Stimulated activated CD4-positive, alpha-beta T cell treated with anti-CD3 and anti-CD28 coated beads, Interleukin-15, amount 100 ng/mL, for 24 hours (primary cell): ENCODE data around the gene CARMIL1.
"Not testable (repeated sequence)": the region's sequence is repeated elsewhere in the genome, so short reads cannot be mapped to it uniquely, and the experiment has no call there.

Source experiments
- DNase-seq: peaks from one replicate; pipeline ENCODE4 v3.0.0-alpha.2; 2020

Gene CARMIL1

DNA sequence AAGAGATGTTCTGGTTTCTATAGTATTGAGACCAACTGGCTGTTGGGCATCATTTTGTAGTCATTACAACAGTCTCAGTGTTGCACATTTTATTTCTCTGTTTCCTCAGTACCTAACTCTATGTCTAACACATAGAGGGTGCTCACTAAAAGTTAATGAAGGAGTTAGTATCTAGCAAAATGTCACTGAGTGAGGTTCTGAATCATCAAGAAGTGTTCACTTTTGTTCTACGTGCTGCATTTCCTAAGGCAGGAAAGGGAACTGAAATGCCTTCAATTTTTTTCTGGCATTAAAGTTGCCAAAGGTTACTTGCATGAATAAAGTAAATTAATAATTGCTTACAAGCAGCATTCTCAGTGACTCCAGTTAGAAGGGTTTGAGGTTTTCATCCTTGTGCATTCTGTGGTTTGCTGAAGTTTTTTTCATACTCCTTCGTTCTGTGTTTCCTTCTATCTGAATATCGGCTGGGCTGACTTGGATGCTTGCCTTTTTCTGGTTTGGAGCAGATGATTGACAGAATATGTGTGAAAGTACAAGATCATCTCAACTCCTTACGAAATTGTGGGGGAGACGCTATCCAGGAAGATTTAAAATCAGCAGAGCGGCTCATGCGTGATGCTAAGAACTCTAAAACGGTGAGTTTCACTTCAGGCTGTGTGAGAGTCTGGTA lies 258.3 kb downstream of the CARMIL1 start:
- no peak for DNase-seq

DNA sequence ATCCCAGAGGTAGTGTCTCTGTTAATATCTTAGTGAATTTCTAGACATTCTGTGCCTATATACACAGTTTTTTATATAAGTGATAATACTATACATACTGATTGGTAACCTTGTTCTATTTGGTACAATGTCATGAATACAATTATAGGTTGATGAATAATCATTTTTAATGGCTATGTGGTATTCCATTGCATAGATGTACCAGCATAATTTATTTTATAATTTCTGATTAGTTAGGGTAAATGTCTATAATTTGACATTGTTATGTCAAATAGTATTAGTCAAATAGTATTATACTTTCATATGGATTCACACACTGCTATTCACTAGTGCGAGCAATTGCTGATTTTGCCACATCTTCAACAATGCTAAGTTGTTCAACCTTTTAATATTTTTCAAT lies 262.1 kb downstream of the CARMIL1 start:
- DNase-seq: no peak

DNA sequence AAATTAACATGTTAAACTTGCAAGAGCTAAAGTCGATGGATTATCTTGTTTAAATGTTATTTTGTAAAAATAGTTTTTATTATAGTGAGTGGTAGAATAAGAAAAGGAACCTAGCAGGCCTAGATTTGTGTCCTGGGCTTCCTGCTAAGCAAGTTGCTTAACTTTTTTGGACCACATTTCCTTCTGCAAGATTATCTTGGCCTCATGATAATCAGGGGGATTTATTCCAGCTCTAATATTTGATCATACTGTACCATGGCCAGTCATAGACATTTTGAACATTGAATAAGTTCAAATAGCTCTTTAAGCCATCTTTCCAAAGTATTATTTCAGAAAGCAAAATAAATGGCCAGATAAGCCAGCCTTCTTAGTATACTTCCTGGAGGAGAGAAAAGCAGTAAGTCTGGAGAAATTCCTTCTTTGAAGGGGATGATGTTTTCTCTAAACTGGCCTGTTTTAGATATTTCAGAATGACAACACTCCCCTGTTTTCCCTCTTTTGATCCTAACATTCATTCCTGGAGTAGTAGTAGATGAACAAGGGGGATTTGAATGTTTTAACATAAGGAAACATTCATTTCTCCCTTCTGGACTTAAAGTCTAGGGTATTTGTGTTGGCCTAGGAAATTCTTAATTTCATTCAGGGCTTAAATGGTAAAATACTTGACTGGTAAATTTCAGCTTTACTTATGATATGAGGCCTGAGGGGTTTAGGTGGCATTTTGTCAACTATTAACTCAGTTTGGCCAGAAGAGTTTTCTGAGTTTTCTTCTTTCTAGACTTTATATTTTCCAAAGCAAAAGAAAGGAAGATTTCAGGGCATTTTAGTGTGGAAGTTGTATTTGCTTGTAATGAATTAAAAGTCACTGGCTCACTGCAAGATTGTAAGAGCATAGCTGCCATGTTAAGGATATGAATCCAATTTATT lies 264.1 kb downstream of the CARMIL1 start:
- no peak for DNase-seq

- DNase-seq: no peak
These were observed 265.7 kb downstream of the CARMIL1 start for GRCh38 chr6:25544833-25545232.

DNA sequence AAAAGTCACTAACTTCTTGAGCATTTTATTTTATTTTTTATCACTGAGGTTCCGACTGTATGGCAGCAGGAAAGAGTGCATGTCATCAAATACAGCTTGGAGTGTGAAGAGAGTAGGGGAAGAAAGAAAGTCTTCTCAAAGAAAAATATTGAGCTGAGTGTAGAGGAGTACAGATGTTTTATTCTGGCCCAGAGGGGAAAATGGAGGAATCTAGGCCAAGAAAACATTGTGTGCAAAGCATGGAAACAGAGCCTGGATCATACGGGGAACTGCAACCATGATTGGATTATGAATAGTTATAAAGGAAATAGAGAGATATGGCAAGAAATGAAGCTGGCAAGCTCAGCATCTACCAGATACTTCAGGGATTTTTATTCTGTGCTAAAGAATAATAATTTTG lies 268.6 kb downstream of the CARMIL1 start:
- DNase-seq: no peak

DNA sequence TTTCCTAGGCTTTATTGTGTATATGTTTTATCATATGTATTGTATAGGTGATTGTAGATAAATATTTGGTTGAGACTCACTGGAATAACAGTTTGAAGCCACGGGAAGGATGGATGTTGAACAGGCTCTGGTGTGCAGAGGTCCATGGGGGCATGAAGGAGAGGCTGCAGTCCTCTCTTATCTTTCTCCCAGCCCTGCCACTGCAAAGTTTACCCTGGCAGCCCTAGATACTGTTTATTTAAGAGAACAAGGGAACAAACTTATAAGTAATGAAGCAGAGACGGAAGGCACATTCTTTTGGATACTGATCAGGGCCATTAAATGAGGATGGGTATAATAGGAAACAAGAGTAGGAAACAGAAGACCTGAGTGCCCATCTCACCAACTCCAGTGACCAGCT lies 269.3 kb downstream of the CARMIL1 start:
- no peak for DNase-seq

DNA sequence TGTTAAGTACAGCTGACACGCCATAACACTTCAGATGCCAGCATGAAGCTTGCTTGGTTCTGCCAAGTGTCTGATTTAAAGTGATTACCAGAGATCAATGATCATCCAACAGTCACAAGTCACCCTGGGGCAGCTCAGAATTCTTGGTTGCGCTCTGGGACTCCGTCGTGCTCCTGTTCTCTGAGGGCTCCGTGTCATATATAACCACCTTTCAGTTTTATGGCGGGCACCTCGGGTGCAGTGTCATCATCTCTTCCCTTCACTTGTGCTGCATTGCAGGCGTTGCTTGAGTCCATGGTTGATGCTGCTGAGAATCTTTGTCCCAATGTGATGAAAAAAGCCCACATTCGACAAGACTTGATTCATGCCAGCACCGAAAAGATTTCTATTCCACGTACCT lies 271.5 kb downstream of the CARMIL1 start:
- no peak for DNase-seq

DNA sequence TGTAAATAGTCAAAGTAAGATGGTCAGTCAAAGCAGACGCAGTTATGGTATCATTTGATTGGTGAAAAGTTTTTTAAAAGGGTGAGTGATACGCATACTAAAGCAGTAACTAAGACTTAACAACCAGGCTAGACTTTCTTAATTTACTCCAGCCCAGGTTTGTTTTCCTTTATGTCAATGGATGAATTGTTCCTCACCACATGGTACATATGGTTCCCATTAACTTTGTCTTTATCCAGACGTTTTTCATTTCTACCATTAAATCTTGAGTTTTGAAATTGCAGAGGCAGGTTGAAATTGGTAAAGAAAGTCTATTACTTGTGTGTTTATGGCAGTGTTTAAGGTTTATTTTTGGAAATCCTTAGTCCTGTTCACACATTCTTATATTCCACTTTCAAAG lies 274.3 kb downstream of the CARMIL1 start:
- no peak for DNase-seq

GRCh38 chr6:25555188-25555587 lies 276.0 kb downstream of the CARMIL1 start:
- DNase-seq: no peak

GRCh38 chr6:25556516-25556915 lies 277.3 kb downstream of the CARMIL1 start:
- DNase-seq: peak; percentile 88

DNA sequence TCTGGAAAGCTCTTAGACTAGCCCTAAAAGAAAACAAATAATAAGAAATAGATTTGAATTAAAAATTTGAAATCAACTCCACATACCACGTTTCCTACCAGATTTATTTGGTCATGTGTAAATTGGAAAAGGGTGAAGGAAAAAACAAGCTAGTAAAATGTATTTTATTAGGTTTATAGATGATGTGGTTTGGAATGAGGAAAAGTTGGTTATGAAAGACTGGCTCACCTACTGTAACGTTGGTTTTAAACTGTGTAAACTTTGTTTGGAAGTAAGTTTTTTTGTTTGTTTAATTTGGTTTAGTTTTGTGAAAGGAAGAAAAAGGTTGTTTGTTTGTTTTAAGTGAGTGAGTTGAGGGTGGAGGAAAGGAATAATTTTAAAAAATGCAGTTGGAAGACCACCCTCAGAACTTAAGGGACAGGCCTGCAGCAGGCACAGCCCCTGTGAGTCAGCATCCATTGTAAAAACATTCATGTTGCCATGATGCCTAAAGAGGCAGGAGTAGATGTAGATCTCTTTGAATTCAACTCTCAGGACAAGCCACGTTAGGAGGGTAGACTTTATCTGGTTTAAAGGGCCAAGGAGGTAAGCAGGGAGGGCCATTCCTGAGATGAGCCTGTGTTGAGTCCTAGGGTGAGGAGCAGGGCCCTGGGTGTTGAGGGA lies 279.1 kb downstream of the CARMIL1 start:
- no peak for DNase-seq

DNA sequence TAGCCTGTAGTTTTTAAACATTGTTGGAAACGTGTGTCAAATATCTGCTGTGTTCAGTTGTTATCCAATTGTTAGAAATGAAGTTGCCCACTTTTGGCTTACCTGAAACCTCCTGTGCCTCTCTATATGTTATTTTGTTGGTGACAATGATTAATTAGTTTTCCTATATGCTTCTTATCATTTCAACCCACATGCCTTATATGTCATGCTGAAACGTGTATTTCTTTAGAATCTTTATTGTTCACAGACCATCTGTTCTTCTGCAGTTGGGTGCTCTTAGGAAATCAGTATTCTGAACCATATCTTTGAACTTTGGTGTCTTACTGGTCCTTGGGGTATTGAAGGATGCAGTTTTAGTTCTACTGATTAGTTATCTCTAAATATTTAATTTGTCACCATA lies 281.7 kb downstream of the CARMIL1 start:
- no peak for DNase-seq

DNA sequence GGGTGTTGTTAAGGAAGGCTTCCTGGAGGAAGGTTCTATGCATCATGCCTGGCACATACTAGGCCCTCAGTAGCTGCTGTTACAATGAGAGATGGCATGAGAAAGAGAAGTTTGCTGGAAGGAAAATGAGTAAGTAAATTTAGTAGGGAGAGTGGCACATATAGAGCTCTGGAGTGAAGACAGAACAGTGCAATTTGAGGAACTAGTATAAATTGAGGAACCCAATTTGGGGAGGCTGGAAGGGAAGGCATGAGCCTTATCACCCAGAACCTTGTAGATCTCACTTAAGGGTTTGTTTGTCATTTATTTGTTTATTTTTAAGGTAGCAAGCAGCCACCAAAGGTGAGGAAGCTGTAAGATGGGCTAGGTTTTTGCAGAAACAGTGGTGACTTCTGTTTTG lies 285.8 kb downstream of the CARMIL1 start:
- no peak for DNase-seq

DNA sequence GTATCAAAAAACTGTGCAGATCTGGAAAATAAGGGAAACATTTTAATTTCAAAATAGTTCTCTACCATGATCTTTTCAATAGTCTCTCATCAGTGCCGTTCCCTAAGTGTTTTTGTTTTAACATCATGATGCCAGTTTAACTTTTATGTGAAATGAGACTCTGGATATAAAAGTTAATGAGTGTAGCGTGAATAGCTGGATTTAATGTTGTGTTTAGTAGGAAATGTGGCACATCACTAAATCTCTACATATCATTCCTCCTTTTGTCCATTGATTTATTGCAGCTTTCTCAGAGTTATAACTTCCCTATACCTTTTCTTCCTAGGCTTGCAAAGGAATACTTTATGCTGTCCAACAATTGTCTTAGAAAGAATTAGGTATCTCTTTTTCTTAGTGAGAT lies 291.4 kb downstream of the CARMIL1 start:
- DNase-seq: no peak

DNA sequence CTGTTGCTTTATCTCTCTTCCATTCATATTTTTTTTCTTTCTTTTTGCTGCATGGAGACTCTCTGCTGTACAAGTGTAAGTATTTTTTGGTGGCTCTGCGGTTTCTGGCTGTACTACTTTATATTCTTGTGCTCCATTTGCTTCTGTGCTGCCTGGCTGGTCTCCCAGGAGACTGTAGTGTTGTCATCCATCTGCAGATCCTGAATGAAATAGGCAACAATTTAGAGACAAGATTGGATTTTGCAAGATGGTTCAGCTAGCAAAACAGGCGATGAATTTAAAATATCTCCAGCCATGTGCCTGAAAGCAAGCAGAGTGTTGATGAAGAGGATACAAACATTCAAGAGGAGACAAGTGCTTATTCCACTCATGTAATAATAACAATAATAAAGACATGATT lies 297.7 kb downstream of the CARMIL1 start:
- no peak for DNase-seq

DNA sequence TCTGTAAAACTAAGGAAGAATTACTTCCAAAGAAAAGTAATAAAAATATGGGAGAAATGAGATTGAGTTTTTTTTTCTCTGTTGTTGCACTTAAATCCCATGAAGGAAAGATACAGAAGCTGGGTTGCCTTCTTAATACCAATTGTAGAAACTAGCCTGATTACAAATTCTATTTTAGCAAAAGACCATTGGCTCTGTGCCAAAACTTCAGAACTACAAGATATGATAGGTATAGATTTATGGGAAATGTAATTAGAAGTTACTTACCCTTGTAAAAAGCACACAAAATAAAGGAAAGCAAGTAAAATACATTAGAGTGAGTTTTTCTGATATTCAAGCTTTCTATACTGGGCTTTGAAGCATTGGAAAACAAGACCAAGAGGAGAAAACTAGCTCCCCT lies 299.4 kb downstream of the CARMIL1 start:
- no peak for DNase-seq

- DNase-seq: no peak
These were observed 300.3 kb downstream of the CARMIL1 start for GRCh38 chr6:25579391-25579883.

GRCh38 chr6:25579902-25580495 lies 300.8 kb downstream of the CARMIL1 start:
- no peak for DNase-seq

- DNase-seq: no peak
These were observed 302.9 kb downstream of the CARMIL1 start for GRCh38 chr6:25582101-25582500.

DNA sequence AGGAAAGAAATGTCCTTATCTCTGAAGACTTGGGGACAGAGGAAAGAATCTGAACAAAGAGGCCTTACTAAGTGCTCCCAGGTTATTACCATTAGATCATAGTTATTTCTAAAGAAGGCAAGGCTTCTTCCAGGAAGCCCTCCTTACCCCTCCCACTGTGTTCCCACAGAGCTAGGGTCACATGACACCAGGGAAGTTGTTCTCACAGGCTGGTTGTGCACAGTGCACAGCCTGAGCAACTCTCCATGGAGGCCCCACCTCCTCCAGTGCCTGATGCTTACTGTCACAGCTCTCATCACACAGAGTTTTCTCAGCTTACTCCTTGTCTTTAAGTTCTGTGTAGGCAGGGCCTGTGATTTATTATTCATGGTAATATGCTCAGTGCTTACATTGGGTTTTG lies 303.9 kb downstream of the CARMIL1 start:
- DNase-seq: peak; percentile 2

GRCh38 chr6:25583906-25584305 lies 304.7 kb downstream of the CARMIL1 start:
- DNase-seq: no peak

DNA sequence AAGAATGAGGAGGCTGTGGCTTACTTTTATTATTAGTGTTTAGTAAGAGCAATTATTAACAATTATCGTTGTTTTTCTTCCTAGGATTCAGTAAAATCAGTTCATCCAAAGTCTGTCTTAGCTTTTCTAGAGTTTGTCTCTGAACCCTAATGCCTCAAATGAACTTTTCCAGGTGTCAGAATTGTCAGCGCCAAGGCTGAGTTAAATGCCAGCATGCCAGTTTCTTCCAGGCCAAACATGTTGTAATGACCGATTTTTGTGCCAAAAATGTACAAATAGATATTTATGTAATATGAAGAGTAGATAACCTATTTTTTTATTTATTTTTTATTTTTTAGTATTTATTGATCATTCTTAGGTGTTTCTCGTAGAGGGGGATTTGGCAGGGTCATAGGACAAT lies 306.1 kb downstream of the CARMIL1 start:
- no peak for DNase-seq

DNA sequence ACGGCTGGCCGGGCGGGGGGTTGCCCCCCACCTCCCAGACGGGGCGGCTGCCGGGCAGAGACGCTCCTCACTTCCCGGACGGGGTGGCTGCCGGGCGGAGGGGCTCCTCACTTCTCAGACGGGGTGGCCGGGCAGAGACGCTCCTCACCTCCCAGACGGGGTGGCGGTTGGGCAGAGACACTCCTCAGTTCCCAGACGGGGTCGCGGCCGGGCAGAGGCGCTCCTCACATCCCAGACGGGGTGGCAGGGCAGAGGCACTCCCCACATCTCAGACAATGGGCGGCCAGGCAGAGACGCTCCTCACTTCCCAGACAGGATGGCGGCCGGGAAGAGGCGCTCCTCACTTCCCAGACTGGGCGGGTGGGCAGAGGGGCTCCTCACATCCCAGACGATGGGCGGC lies 306.9 kb downstream of the CARMIL1 start:
- DNase-seq: not testable (repeated sequence)
